Stimulated activated CD8-positive, alpha-beta memory T cell treated with anti-CD3 and anti-CD28 coated beads, Interleukin-15, amount 100 ng/mL, for 48 hours (primary cell): Measurements from ENCODE around the gene LRRK1.

Experiments
- DNase-seq, 2 donors: peaks; one replicate each; pipeline ENCODE4 v3.0.0-alpha.2; 2020; ENCODE audit warnings: low read depth in 2 of 2

LRRK1 gene, protein sequence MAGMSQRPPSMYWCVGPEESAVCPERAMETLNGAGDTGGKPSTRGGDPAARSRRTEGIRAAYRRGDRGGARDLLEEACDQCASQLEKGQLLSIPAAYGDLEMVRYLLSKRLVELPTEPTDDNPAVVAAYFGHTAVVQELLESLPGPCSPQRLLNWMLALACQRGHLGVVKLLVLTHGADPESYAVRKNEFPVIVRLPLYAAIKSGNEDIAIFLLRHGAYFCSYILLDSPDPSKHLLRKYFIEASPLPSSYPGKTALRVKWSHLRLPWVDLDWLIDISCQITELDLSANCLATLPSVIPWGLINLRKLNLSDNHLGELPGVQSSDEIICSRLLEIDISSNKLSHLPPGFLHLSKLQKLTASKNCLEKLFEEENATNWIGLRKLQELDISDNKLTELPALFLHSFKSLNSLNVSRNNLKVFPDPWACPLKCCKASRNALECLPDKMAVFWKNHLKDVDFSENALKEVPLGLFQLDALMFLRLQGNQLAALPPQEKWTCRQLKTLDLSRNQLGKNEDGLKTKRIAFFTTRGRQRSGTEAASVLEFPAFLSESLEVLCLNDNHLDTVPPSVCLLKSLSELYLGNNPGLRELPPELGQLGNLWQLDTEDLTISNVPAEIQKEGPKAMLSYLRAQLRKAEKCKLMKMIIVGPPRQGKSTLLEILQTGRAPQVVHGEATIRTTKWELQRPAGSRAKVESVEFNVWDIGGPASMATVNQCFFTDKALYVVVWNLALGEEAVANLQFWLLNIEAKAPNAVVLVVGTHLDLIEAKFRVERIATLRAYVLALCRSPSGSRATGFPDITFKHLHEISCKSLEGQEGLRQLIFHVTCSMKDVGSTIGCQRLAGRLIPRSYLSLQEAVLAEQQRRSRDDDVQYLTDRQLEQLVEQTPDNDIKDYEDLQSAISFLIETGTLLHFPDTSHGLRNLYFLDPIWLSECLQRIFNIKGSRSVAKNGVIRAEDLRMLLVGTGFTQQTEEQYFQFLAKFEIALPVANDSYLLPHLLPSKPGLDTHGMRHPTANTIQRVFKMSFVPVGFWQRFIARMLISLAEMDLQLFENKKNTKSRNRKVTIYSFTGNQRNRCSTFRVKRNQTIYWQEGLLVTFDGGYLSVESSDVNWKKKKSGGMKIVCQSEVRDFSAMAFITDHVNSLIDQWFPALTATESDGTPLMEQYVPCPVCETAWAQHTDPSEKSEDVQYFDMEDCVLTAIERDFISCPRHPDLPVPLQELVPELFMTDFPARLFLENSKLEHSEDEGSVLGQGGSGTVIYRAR (N-terminal part only)

DNA sequence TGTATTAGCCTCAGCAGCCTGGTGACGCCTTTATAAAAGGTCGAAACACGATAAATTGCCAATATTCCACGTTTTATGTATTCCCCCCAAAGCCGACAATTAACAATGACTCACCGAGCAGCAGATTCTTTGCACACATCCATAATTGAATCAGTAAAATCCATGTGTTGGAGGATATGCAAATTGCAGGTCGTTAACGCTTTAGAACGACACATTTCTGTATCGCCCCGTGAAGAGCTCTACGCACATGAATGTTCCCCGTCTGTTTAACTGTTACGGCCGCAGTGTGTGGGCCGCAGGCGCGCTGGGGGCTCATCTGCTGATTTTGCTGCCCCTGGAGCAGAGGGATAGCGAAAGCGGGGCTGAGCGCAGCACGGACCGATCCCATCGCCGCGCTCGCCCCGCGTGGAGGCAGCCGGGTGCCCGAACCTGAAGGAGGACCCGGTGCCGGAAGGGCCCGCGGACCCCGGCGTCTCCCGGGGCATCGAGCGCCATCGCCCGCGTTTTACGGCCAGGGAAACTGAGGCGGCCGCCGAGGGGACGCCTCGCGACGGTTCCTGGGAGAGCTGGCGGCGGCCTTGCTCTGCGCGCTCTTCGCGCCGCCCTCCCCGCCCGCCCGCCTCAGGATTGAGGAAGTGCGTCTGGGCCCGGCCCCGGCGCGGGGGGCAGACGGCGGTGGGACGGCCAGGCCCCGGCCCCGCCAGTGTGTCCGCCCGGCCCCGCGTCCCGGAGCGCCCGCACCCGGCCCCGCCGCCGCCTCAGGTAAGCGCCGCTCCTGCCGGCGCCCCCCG lies at the start of gene LRRK1:
Gene LRRK1 (plus strand): TSS at position 668 of the 791 bp plus-strand sequence. CDS start 5,276 bp downstream, outside the sequence.
- DNase-seq: peak in 1 of 2 donors; percentile 7

DNA sequence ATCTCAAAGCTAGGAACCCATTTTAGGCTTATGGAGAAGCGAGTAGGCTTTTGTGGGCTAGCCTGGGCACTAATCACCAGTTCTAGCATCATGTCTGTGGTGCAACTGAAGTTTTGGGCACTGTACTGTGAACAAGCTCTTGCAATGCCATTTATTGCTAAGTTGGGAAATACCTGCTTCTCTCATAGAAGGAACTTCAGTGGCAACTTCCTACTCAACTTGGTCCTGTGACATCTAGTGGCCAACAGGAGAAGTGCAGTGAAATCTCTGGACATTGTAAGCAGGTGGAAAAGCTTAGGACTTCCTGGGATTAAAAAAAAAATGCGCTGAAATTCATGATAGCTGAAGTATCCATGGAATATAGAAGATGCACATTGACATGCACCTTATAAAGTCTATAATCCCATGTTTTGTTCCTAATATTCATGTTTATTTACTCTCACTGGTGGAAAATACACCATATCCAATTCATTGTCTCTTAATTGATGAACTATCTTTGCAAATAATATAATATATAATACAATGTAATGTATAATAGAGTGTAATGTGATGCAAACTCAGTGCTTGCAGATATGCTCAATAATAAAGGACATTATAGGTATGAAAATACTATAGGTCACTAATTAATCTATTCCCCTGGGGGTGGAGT lies 46.0 kb upstream of the LRRK1 start:
- DNase-seq: no peak

GRCh38 chr15:100875495-100875894 lies 43.7 kb upstream of the LRRK1 start:
- DNase-seq: no peak

- no peak for DNase-seq
Observed at GRCh38 chr15:100875976-100876375, 43.2 kb upstream of the LRRK1 start.

DNA sequence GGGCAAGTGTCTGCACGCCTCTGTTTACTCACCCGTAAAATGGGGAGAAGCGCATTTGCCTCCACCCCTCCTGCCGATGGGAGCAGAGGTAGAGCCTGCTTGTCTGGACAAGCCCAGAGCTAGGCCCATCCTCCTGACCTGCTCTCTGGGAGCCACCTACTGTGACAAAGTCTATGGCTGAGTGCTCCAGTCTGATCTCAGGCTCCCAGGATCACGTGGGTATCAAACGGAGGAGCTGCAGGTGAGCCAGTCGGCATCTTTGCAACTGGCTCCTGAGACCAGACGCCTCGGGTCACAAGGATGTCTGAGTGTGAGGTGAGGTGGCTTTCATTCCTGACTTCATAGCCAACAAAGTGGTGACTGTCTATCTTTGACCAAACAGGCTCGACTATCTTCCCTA lies 41.6 kb upstream of the LRRK1 start:
- DNase-seq: no peak

DNA sequence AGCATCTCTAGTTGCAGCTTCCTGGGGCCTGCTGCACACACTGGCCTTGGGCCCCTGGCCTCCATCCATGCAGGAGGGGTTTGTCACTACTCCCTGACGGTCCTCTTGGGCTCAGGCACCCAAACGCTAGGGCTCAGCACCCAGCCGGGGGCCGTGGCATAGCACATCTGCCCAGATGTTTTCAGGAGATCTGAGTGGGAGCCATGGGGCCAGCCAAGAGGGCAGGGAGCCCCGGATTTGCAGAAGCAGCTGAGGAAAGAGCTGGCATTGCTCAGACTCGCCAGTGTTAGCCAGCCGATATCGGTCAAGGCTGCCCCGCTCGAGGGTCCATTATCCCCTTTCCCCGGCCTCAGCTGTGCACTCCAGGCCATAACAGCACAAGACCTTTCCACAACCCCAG lies 41.0 kb upstream of the LRRK1 start:
- no peak for DNase-seq

DNA sequence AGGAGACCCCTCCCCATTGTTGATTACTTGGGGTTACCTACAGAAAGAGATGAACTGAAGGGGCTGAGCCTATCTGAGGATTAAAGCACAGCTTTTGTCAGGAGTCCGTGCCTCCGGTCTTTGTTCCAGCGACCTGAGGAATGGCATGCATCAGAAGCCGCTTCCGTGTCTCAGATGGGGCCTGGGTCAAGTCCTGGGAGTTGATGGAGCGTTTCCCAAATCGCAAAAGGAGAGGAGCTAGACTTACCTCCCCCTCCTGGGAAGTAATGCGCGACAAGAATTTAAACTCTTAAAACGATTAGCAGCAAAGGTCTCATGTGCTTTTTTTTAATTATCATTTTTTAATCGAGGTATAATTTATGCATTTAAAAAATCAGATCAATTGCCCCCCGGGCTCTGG lies 40.5 kb upstream of the LRRK1 start:
- no peak for DNase-seq

- DNase-seq: no peak
Observed at GRCh38 chr15:100879061-100879463, 40.1 kb upstream of the LRRK1 start.

- DNase-seq: no peak
Observed at GRCh38 chr15:100879464-100880138, 39.6 kb upstream of the LRRK1 start, which contains the start of gene ALDH1A3. Gene ALDH1A3 (plus strand): TSS chr15:100879831. CDS start chr15:100879908, 77 bp downstream.

DNA sequence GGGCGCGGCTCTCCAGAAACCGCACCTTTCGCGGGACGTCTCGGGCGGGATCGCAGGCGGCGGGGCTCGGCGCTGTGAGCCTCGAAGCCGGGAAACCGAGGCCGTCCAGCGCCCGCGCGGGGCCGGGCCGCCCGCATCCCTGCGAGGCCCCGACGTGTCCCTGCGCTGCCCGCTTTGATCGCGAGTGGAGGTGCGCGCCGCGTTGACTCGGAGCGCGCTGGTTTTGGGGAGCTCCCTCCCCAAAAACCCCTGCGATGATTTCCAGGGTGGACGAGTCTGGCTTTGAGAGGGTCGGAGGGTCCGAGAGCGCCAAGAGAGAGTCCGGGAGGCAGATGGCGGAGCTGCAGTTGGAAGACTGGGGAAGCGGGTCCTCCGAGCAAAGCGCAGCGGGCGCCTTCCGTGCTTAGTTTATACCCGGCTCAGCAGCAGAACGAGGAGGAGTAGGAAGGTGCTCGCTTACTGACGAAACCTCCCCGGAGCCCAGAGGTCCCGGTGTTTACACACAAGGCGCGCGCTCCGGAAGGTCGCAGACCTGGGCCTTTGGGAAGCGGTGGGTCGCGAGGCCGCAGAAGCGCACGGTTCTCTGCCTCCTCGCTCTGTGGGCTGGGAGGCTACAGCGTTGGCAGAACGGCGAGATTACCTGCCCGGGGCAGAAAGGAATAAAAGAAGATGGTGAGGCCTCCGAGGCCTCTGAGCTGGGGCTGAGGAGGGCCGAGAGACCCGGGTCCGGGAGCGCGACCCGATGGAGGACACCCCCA lies 38.8 kb upstream of the LRRK1 start:
- no peak for DNase-seq

DNA sequence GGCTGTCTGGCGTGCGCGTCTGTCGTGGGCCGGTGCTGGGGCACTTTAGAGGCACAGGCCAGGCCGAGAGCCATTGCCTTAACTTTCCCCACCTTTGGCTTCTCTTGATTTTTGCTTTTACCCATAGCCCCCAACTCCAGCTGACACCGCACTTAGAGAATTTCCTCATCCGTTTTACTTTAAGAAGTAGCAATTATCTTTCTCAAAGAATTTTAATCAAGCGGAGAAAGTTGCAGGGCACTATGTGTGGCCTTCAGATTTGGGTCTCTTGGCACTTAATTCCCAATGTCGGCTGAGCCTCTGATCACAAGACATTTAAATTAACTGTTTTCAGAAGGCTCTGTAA lies 38.3 kb upstream of the LRRK1 start:
- no peak for DNase-seq

- no peak for DNase-seq
Observed at GRCh38 chr15:100881573-100882336, 37.4 kb upstream of the LRRK1 start.

DNA sequence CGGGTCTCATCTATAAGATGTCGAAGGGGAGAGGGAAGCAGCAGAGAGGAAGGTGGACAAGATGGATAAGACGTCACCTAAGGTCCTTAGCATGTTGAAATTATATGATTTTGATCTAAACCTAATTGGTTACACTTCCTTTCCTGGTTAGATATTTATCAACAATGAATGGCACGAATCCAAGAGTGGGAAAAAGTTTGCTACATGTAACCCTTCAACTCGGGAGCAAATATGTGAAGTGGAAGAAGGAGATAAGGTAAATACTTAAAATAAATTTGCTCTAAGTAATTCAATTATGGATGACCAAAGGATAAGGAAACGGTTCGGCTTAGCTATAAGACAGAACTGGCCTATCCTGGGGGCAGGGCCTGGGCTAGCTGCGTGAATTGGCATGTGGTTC lies 34.0 kb upstream of the LRRK1 start:
- no peak for DNase-seq

DNA sequence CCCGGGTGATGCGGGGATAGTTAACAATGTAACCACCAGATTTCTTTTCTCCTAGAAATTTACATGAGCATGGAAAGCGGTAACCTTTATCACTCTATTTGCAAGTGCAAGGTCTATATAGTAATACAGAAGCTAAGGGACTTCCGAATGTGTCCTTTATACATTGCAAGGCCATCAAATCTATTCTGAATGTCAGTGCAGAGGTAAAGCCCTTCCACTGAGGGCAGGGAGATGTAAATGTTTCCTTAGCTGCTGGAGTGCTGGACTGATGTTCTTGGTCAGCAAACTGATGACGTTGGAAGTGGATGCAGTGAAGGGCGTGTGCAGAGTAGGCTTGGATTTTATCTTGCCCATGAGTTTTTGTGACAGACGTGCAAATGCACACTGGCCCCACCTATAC lies 33.3 kb upstream of the LRRK1 start:
- DNase-seq: no peak

GRCh38 chr15:100887211-100887913 lies 31.8 kb upstream of the LRRK1 start:
- DNase-seq: no peak

DNA sequence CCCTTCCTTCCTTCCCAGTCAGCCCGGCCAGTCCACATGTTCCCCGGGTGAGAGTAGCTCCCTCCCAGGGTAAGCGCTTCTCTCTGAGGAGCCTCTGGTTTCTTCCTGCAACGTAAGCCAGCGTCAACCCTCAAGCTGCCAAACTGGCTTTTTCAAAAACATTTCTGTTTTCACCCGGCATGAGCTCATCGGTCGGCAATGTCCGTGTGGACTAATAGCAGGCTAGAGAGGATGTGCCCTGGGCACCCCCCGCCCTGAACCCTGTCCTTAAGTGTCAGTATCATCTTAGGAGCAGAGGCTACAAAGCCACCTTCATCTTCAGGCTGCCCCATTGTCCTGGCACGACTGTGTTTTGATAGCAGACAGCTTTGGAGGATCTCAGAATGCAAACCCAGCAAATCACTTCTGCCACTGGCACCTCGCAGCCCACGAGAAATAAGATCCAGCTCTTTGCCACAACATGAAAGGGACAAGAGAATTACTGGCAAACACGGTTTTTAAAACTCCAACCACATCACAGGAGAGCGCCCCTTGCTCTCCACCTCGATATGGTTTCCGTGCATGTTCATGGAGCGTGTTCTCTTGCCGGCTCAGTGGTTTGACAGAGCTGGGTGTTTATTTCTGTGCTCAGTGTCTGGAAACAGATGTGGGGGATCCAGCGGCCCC lies 29.6 kb upstream of the LRRK1 start:
- DNase-seq: no peak

- DNase-seq: no peak
Observed at GRCh38 chr15:100890051-100890720, 29.0 kb upstream of the LRRK1 start.
